ENCODE measurements around the gene LCE3C.

DNA sequence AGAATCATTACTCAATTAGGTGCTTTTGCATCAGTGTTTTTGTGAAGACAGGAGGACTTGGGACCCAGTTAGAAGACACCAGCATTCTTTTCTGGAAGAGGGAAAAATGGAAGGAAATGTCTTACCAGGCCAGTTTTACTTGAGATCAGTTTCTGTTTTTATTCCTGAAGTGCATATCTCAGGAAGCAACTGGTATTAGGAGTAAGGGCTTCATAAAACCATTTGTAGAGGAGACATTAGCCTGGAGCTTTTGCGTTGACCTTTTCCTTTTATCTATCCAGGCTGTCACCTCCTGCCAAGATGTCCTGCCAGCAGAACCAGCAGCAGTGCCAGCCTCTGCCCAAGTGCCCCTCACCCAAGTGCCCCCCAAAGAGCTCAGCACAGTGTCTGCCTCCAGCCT is 13.5 kb downstream of the LCE3C start, which contains the start of gene LCE3B:
- no peak for TF ChIP-seq CTCF (IDR thresholded peaks at IDR 0.05)
- TF ChIP-seq EZH2 (IDR thresholded peaks at IDR 0.05): no peak
